Breast epithelium (tissue), 3 donors: ENCODE data around the gene CDR2L.

Experiments used
- CTCF ChIP-seq, 3 donors: fragments of 450-650 bp; IDR thresholded peaks; one replicate each; pipeline ENCODE4 v1.5.1; 2016 to 2017; ENCODE audit warnings: antibody characterized with exemption in 3 of 3, mild to moderate bottlenecking in 3 of 3, moderate library complexity in 3 of 3
- POLR2A ChIP-seq: fragments of 450-650 bp; IDR thresholded peaks from one replicate; pipeline ENCODE4 v1.6.1; 2016; ENCODE audit warnings: antibody characterized with exemption, mild to moderate bottlenecking, moderate library complexity

GRCh38 chr17:74963656-74964055 is 23.8 kb upstream of the CDR2L start:
- no peak for TF ChIP-seq CTCF (IDR thresholded peaks at IDR 0.05)
- no peak for TF ChIP-seq POLR2A
